ENCODE results near the gene MTG2.
A peak's percentile ranks its signal among the peaks of the same experiment; 100 is the strongest.

MTG2 gene

GRCh38 chr20:62143957-62144825 is 38.6 kb upstream of the MTG2 start (continued):
- TF ChIP-seq ZBTB26 (tag by site-specific recombination; optimal IDR thresholded peaks at IDR 0.05): peak; percentile 94
- TF ChIP-seq ZNF2 (tag by site-specific recombination; IDR thresholded peaks at IDR 0.05): no peak
- no peak for TF ChIP-seq ZNF501 (tag by site-specific recombination; IDR thresholded peaks at IDR 0.05)
- no peak for TF ChIP-seq PRDM6 (tag by site-specific recombination; IDR thresholded peaks at IDR 0.05)
- TF ChIP-seq ZNF341 (tag by site-specific recombination; IDR thresholded peaks at IDR 0.05; ENCODE audit: low read depth): no peak
- no peak for TF ChIP-seq ZNF596 (tag by site-specific recombination; IDR thresholded peaks at IDR 0.05)
- peak; percentile 33; the same call in 1 of the 2 replicates for TF ChIP-seq SP3 (tag by site-specific recombination; IDR thresholded peaks at IDR 0.05)
- TF ChIP-seq ZNF776 (tag by site-specific recombination; IDR thresholded peaks at IDR 0.05; ENCODE audit: borderline replicate concordance): no peak
- TF ChIP-seq ZNF366 (tag by site-specific recombination; conservative IDR thresholded peaks at IDR 0.05): no peak
- no peak for TF ChIP-seq SCRT1 (tag by site-specific recombination; IDR thresholded peaks at IDR 0.05; ENCODE audit: borderline replicate concordance)
- TF ChIP-seq ZNF335 (tag by site-specific recombination; conservative IDR thresholded peaks at IDR 0.05): peak; percentile 91
- TF ChIP-seq ZIC2 (tag by site-specific recombination; IDR thresholded peaks at IDR 0.05): peak; percentile 21; the same call in 1 of the 2 replicates
- no peak for TF ChIP-seq ZNF23 (tag by site-specific recombination; IDR thresholded peaks at IDR 0.05; ENCODE audit: borderline replicate concordance)
- peak; percentile 46; the same call in 1 of the 2 replicates for TF ChIP-seq ZBTB17 (tag by site-specific recombination; IDR thresholded peaks at IDR 0.05)
- TF ChIP-seq KLF16 (tag by site-specific recombination; IDR thresholded peaks at IDR 0.05): peak; percentile 87
- no peak; the same call in 1 of the 2 replicates for TF ChIP-seq ZFHX2 (tag by site-specific recombination; conservative IDR thresholded peaks at IDR 0.05)
- no peak for TF ChIP-seq ZNF621 (tag by site-specific recombination; IDR thresholded peaks at IDR 0.05)
- peak; percentile 59 for TF ChIP-seq SP2 (tag by site-specific recombination; IDR thresholded peaks at IDR 0.05)
- TF ChIP-seq ZNF16 (tag by site-specific recombination; IDR thresholded peaks at IDR 0.05; ENCODE audit: low read depth): no peak
- no peak for TF ChIP-seq ZNF248 (tag by site-specific recombination; IDR thresholded peaks at IDR 0.05)
- TF ChIP-seq ZNF626 (tag by site-specific recombination; IDR thresholded peaks at IDR 0.05): no peak
- no peak for TF ChIP-seq ZNF274 (IDR thresholded peaks at IDR 0.05; ENCODE audit: low read length)
- TF ChIP-seq ZNF274 (tag by site-specific recombination; IDR thresholded peaks at IDR 0.05; ENCODE audit: borderline replicate concordance): no peak
- peak; percentile 87 for TF ChIP-seq ZBTB20 (tag by site-specific recombination; IDR thresholded peaks at IDR 0.05)
- TF ChIP-seq ZNF561 (tag by site-specific recombination; IDR thresholded peaks at IDR 0.05; ENCODE audit: borderline replicate concordance): 0 out of 2 replicates have a peak, but pooled peaks have one; percentile 39

- peak; percentile 86 for TF ChIP-seq ZNF157 (tag by site-specific recombination; IDR thresholded peaks at IDR 0.05)
- no peak for TF ChIP-seq ZNF169 (tag by site-specific recombination; IDR thresholded peaks at IDR 0.05)
- TF ChIP-seq OVOL3 (tag by site-specific recombination; IDR thresholded peaks at IDR 0.05): no peak
- ChIA-PET CTCF (interaction anchor here (0.5 to 2.3 kb wide), 5 partner anchors 10 to 334 kb away, joined by 3 to 9 read pairs (median 3); no protein-coding TSS in a partner anchor), POLR2A (no interaction called here)
- Histone ChIP-seq H3K36me3 (ENCODE audit: control insufficient read depth in 2 of 2, insufficient read depth in 1 of 2, low read length in 2 of 2) (peaks cover 0 to 25% of the 10 kb centered on the region in 2 experiments; a peak in 2 of 3 replicates), H3K27ac (ENCODE audit: extremely low read depth, low read depth, low read length) (no peak overlapping the region), H3K4me1 (ENCODE audit: control insufficient read depth, insufficient read depth, low read length) (no peaks in the 10 kb centered on the region), H3K9me3 (ENCODE audit: control insufficient read depth, insufficient read depth, low read depth, low read length) (no peaks in the 10 kb centered on the region), H3K4me3 (ENCODE audit: low read depth, low read length) (no peak overlapping the region)
Measured at GRCh38 chr20:62145688-62146018, 37.2 kb upstream of the MTG2 start.
